ENCODE measurements around the gene TMEM123.

- no peak for TF ChIP-seq CTCF (conservative IDR thresholded peaks at IDR 0.05; ENCODE audit: low read length)
- TF ChIP-seq EZH2phosphoT487 (IDR thresholded peaks at IDR 0.05; ENCODE audit: borderline replicate concordance) = no peak
These were observed 5.3 kb upstream of the TMEM123 start for GRCh38 chr11:102457865-102458264.

Data from Loucy (cell line).